WTC11 (cell line): ENCODE results near the gene KDM4C. TPM values are rescaled to one million over a fixed set of nuclear protein-coding genes. Genes with fewer than 3 reads are reported as not detected.

Experiments used
- ATAC-seq: fragments of 200-7000 bp; cut with Tn5 transposase; 2 replicates; pipeline ENCODE4 v1.10.0; 2021; ENCODE audit warnings: mild to moderate bottlenecking, moderate library complexity
- CTCF ChIA-PET: fragments of 300-600 bp; sonication (Branson Sonifier 250); formaldehyde crosslinking; loops from one replicate; lab custom pipeline; 2021; ENCODE audit warnings: antibody characterized with exemption; lab: Charles Lee
- POLR2A ChIA-PET: fragments of 350-600 bp; sonication (Branson Sonifier 250); formaldehyde crosslinking; loops from one replicate; lab custom pipeline; 2021; ENCODE audit warnings: antibody characterized with exemption; lab: Charles Lee
- DNase-seq: peaks from one replicate; pipeline ENCODE4 v3.0.0; 2021; ENCODE audit warnings: low spot score
- H3K27ac Mint-ChIP-seq: 2 replicates; pipeline ENCODE4 v1.8.0; 2021; ENCODE audit warnings: mixed read lengths
- H3K27me3 Mint-ChIP-seq: 2 replicates; pipeline ENCODE4 v1.8.0; 2021; ENCODE audit warnings: low read depth, mild to moderate bottlenecking, moderate library complexity, mixed read lengths
- H3K36me3 Mint-ChIP-seq: 2 replicates; pipeline ENCODE4 v1.8.0; 2021; ENCODE audit warnings: mixed read lengths
- H3K4me1 Mint-ChIP-seq: 2 replicates; pipeline ENCODE4 v1.8.0; 2022; ENCODE audit warnings: mixed read lengths
- H3K4me3 Mint-ChIP-seq: 2 replicates; pipeline ENCODE4 v1.8.0; 2021; ENCODE audit warnings: mild to moderate bottlenecking, moderate library complexity, mixed read lengths
- H3K9me3 Mint-ChIP-seq: 2 replicates; pipeline ENCODE4 v1.8.0; 2021; ENCODE audit warnings: mixed read lengths
- CDX4 ChIP-seq: fragments of 250-450 bp; sonication (Bioruptor Pico); IDR thresholded peaks from 2 replicates; pipeline ENCODE4 v1.9.0; 2021; ENCODE audit warnings: moderate library complexity, mild to moderate bottlenecking, inconsistent platforms, borderline replicate concordance
- ESRRA ChIP-seq: sonication (generic); formaldehyde crosslinking; IDR thresholded peaks from 2 replicates; pipeline ENCODE4 v1.8.1; 2022; ENCODE audit warnings: mild to moderate bottlenecking, missing genetic modification reagents, borderline replicate concordance
- FOXJ3 ChIP-seq: sonication (generic); formaldehyde crosslinking; IDR thresholded peaks from 2 replicates; pipeline ENCODE4 v1.9.0; 2021; ENCODE audit warnings: missing genetic modification reagents, mild to moderate bottlenecking, borderline replicate concordance
- FOXP1 ChIP-seq: sonication (generic); formaldehyde crosslinking; IDR thresholded peaks from 2 replicates; pipeline ENCODE4 v1.8.0; 2022; ENCODE audit warnings: missing genetic modification reagents, mild to moderate bottlenecking, moderate library complexity, borderline replicate concordance
- GTF2I ChIP-seq: fragments of 250-450 bp; sonication (Bioruptor Pico); conservative IDR thresholded peaks from 2 replicates; pipeline ENCODE4 v1.4.0; 2021; ENCODE audit warnings: mild to moderate bottlenecking
- HMGA2 ChIP-seq: fragments of 250-450 bp; sonication (Bioruptor Pico); IDR thresholded peaks from 2 replicates; pipeline ENCODE4 v1.4.0; 2021; ENCODE audit warnings: mild to moderate bottlenecking, moderate library complexity
- MLX ChIP-seq: sonication (generic); formaldehyde crosslinking; IDR thresholded peaks from 2 replicates; pipeline ENCODE4 v1.8.1; 2023; ENCODE audit warnings: mild to moderate bottlenecking, missing genetic modification reagents, moderate library complexity
- MXD4 ChIP-seq: fragments of 250-450 bp; sonication (Bioruptor Pico); IDR thresholded peaks from 2 replicates; pipeline ENCODE4 v1.8.0; 2021; ENCODE audit warnings: mild to moderate bottlenecking, moderate library complexity, borderline replicate concordance
- OVOL2 ChIP-seq: fragments of 250-450 bp; sonication (Bioruptor Pico); IDR thresholded peaks from 2 replicates; pipeline ENCODE4 v1.9.0; 2021; ENCODE audit warnings: mild to moderate bottlenecking, borderline replicate concordance
- SMAD3 ChIP-seq: sonication (generic); formaldehyde crosslinking; IDR thresholded peaks from 2 replicates; pipeline ENCODE4 v1.8.0; 2022; ENCODE audit warnings: missing genetic modification reagents, mild to moderate bottlenecking, borderline replicate concordance
- STAT6 ChIP-seq: sonication (generic); formaldehyde crosslinking; conservative IDR thresholded peaks from 2 replicates; pipeline ENCODE4 v1.8.1; 2023; ENCODE audit warnings: mild to moderate bottlenecking, low read depth, missing genetic modification reagents, moderate library complexity
- ZNF317 ChIP-seq: sonication (generic); formaldehyde crosslinking; IDR thresholded peaks from 2 replicates; pipeline ENCODE4 v1.8.1; 2023; ENCODE audit warnings: low read depth, mild to moderate bottlenecking, moderate library complexity, missing genetic modification reagents, borderline replicate concordance
- ZNF512 ChIP-seq: sonication (generic); formaldehyde crosslinking; IDR thresholded peaks from 2 replicates; pipeline ENCODE4 v1.8.1; 2022; ENCODE audit warnings: missing genetic modification reagents, borderline replicate concordance
- total RNA-seq: library from RNA; stranded (reverse); gene quantifications from 3 replicates; pipeline ENCODE4 v1.2.3, GENCODE V29; 2021
- TF ChIP-seq, protein P1 (sequence below): sonication (generic); formaldehyde crosslinking; IDR thresholded peaks from 2 replicates; pipeline ENCODE4 v1.8.0; 2022; ENCODE audit warnings: mild to moderate bottlenecking, missing genetic modification reagents
- TF ChIP-seq, protein P2 (sequence below): sonication (generic); formaldehyde crosslinking; IDR thresholded peaks from 2 replicates; pipeline ENCODE4 v1.8.1; 2023; ENCODE audit warnings: mild to moderate bottlenecking, missing genetic modification reagents
- TF ChIP-seq, protein P3 (sequence below): sonication (generic); formaldehyde crosslinking; IDR thresholded peaks from 2 replicates; pipeline ENCODE4 v1.8.1; 2023; ENCODE audit warnings: mild to moderate bottlenecking, missing genetic modification reagents, borderline replicate concordance

KDM4C gene
- total RNA-seq, 1 experiment from 2014 or later = 29.2 TPM

- no peak for DNase-seq
- no peaks in the 10 kb centered on the region for H3K9me3 Mint-ChIP-seq
- H3K4me1 Mint-ChIP-seq = peaks cover 31% of the 10 kb centered on the region
- TF ChIP-seq ESRRA (CRISPR knock-in tag) (no peak), MLX (CRISPR knock-in tag) (no peak), CDX4 (CRISPR knock-in tag) (no peak), OVOL2 (CRISPR knock-in tag) (no peak), FOXP1 (CRISPR knock-in tag) (no peak), FOXJ3 (no peak), HMGA2 (CRISPR knock-in tag) (no peak), ZNF317 (CRISPR knock-in tag) (no peak), MXD4 (CRISPR knock-in tag) (no peak), STAT6 (CRISPR knock-in tag) (no peak), ZNF512 (CRISPR knock-in tag) (no peak), SMAD3 (CRISPR knock-in tag) (no peak), GTF2I (CRISPR knock-in tag) (no peak)
- TF ChIP-seq, protein P1, sequence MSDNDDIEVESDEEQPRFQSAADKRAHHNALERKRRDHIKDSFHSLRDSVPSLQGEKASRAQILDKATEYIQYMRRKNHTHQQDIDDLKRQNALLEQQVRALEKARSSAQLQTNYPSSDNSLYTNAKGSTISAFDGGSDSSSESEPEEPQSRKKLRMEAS (CRISPR knock-in tag) = no peak
- TF ChIP-seq, protein P2, sequence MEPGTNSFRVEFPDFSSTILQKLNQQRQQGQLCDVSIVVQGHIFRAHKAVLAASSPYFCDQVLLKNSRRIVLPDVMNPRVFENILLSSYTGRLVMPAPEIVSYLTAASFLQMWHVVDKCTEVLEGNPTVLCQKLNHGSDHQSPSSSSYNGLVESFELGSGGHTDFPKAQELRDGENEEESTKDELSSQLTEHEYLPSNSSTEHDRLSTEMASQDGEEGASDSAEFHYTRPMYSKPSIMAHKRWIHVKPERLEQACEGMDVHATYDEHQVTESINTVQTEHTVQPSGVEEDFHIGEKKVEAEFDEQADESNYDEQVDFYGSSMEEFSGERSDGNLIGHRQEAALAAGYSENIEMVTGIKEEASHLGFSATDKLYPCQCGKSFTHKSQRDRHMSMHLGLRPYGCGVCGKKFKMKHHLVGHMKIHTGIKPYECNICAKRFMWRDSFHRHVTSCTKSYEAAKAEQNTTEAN = no peak
- TF ChIP-seq, protein P3, sequence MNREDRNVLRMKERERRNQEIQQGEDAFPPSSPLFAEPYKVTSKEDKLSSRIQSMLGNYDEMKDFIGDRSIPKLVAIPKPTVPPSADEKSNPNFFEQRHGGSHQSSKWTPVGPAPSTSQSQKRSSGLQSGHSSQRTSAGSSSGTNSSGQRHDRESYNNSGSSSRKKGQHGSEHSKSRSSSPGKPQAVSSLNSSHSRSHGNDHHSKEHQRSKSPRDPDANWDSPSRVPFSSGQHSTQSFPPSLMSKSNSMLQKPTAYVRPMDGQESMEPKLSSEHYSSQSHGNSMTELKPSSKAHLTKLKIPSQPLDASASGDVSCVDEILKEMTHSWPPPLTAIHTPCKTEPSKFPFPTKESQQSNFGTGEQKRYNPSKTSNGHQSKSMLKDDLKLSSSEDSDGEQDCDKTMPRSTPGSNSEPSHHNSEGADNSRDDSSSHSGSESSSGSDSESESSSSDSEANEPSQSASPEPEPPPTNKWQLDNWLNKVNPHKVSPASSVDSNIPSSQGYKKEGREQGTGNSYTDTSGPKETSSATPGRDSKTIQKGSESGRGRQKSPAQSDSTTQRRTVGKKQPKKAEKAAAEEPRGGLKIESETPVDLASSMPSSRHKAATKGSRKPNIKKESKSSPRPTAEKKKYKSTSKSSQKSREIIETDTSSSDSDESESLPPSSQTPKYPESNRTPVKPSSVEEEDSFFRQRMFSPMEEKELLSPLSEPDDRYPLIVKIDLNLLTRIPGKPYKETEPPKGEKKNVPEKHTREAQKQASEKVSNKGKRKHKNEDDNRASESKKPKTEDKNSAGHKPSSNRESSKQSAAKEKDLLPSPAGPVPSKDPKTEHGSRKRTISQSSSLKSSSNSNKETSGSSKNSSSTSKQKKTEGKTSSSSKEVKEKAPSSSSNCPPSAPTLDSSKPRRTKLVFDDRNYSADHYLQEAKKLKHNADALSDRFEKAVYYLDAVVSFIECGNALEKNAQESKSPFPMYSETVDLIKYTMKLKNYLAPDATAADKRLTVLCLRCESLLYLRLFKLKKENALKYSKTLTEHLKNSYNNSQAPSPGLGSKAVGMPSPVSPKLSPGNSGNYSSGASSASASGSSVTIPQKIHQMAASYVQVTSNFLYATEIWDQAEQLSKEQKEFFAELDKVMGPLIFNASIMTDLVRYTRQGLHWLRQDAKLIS (CRISPR knock-in tag) = no peak
- H3K4me3 Mint-ChIP-seq = no peak overlapping the region
- ChIA-PET CTCF (no interaction called here), POLR2A (interaction anchor here (0.6 kb wide), 1 partner anchor 30 kb away, joined by 6 read pairs; no protein-coding TSS in a partner anchor)
- H3K36me3 Mint-ChIP-seq = no peaks in the 10 kb centered on the region
- no peaks in the 10 kb centered on the region for H3K27me3 Mint-ChIP-seq
- no peak for ATAC-seq
- no peak overlapping the region for H3K27ac Mint-ChIP-seq
These were observed 297.6 kb downstream of the KDM4C start for GRCh38 chr9:7055171-7055903.
